ENCODE data around the gene MICU1.
"Not testable (repeated sequence)": the region's sequence is repeated elsewhere in the genome, so short reads cannot be mapped to it uniquely, and the experiment has no call there.

The MICU1 gene

GRCh38 chr10:72490951-72491350, 134.9 kb downstream of the MICU1 start:
- Histone ChIP-seq H3K4me1 (ENCODE audit: insufficient read depth, low read length) (no peaks in the 10 kb centered on the region), H3K27me3 (ENCODE audit: insufficient read depth, low read length) (no peaks in the 10 kb centered on the region), H3K36me3 (ENCODE audit: insufficient read depth, low read depth, low read length) (no peaks in the 10 kb centered on the region), H3K4me3 (ENCODE audit: low read length) (no peak overlapping the region), H3K9ac (ENCODE audit: low read depth, low read length) (no peak overlapping the region), H3K9me3 (ENCODE audit: insufficient read depth, low read depth, low read length) (no peaks in the 10 kb centered on the region), H3K27ac (ENCODE audit: low read length) (no peak overlapping the region)

GRCh38 chr10:72487521-72487920, 138.4 kb downstream of the MICU1 start:
- H3K9me3 ChIP-seq (ENCODE audit: insufficient read depth, low read depth, low read length) = no peaks in the 10 kb centered on the region
- H3K27me3 ChIP-seq (ENCODE audit: insufficient read depth, low read length) = no peaks in the 10 kb centered on the region
- H3K4me3 ChIP-seq (ENCODE audit: low read length) = no peak overlapping the region
- no peaks in the 10 kb centered on the region for H3K36me3 ChIP-seq (ENCODE audit: insufficient read depth, low read depth, low read length)
- H3K9ac ChIP-seq (ENCODE audit: low read depth, low read length) = no peak overlapping the region
- H3K27ac ChIP-seq (ENCODE audit: low read length) = no peak overlapping the region
- no peaks in the 10 kb centered on the region for H3K4me1 ChIP-seq (ENCODE audit: insufficient read depth, low read length)

GRCh38 chr10:72487116-72487515, 138.8 kb downstream of the MICU1 start:
- H3K9me3 ChIP-seq (ENCODE audit: insufficient read depth, low read depth, low read length) = no peaks in the 10 kb centered on the region
- H3K36me3 ChIP-seq (ENCODE audit: insufficient read depth, low read depth, low read length) = no peaks in the 10 kb centered on the region
- H3K4me1 ChIP-seq (ENCODE audit: insufficient read depth, low read length) = no peaks in the 10 kb centered on the region
- H3K27me3 ChIP-seq (ENCODE audit: insufficient read depth, low read length) = no peaks in the 10 kb centered on the region
- no peak overlapping the region for H3K27ac ChIP-seq (ENCODE audit: low read length)
- no peak overlapping the region for H3K9ac ChIP-seq (ENCODE audit: low read depth, low read length)
- no peak overlapping the region for H3K4me3 ChIP-seq (ENCODE audit: low read length)

- Histone ChIP-seq H3K4me3 (ENCODE audit: low read length) (no peak overlapping the region), H3K9ac (ENCODE audit: low read depth, low read length) (no peak overlapping the region), H3K36me3 (ENCODE audit: insufficient read depth, low read depth, low read length) (no peaks in the 10 kb centered on the region), H3K9me3 (ENCODE audit: insufficient read depth, low read depth, low read length) (no peaks in the 10 kb centered on the region), H3K27ac (ENCODE audit: low read length) (no peak overlapping the region), H3K27me3 (ENCODE audit: insufficient read depth, low read length) (no peaks in the 10 kb centered on the region), H3K4me1 (ENCODE audit: insufficient read depth, low read length) (no peaks in the 10 kb centered on the region)
Measured at GRCh38 chr10:72485701-72486100, 140.2 kb downstream of the MICU1 start.

- H3K9me3 ChIP-seq (ENCODE audit: insufficient read depth, low read depth, low read length) = no peaks in the 10 kb centered on the region
- H3K4me1 ChIP-seq (ENCODE audit: insufficient read depth, low read length) = no peaks in the 10 kb centered on the region
- H3K36me3 ChIP-seq (ENCODE audit: insufficient read depth, low read depth, low read length) = no peaks in the 10 kb centered on the region
- H3K4me3 ChIP-seq (ENCODE audit: low read length) = no peak overlapping the region
- no peak overlapping the region for H3K9ac ChIP-seq (ENCODE audit: low read depth, low read length)
- no peak overlapping the region for H3K27ac ChIP-seq (ENCODE audit: low read length)
- no peaks in the 10 kb centered on the region for H3K27me3 ChIP-seq (ENCODE audit: insufficient read depth, low read length)
Measured at GRCh38 chr10:72484521-72484920, 141.4 kb downstream of the MICU1 start.

- Histone ChIP-seq H3K4me3 (ENCODE audit: low read length) (no peak overlapping the region), H3K4me1 (ENCODE audit: insufficient read depth, low read length) (no peaks in the 10 kb centered on the region), H3K27ac (ENCODE audit: low read length) (no peak overlapping the region), H3K9me3 (ENCODE audit: insufficient read depth, low read depth, low read length) (no peaks in the 10 kb centered on the region), H3K27me3 (ENCODE audit: insufficient read depth, low read length) (no peaks in the 10 kb centered on the region), H3K36me3 (ENCODE audit: insufficient read depth, low read depth, low read length) (no peaks in the 10 kb centered on the region), H3K9ac (ENCODE audit: low read depth, low read length) (no peak overlapping the region)
Measured at GRCh38 chr10:72483471-72483870, 142.4 kb downstream of the MICU1 start.

GRCh38 chr10:72480861-72481260, 145.0 kb downstream of the MICU1 start:
- H3K9me3 ChIP-seq (ENCODE audit: insufficient read depth, low read depth, low read length) = no peaks in the 10 kb centered on the region
- H3K36me3 ChIP-seq (ENCODE audit: insufficient read depth, low read depth, low read length) = peaks cover 9% of the 10 kb centered on the region; the same call in 1 of the 2 replicates
- H3K4me3 ChIP-seq (ENCODE audit: low read length) = no peak overlapping the region
- no peak overlapping the region for H3K27ac ChIP-seq (ENCODE audit: low read length)
- no peaks in the 10 kb centered on the region for H3K4me1 ChIP-seq (ENCODE audit: insufficient read depth, low read length)
- no peak overlapping the region for H3K9ac ChIP-seq (ENCODE audit: low read depth, low read length)
- H3K27me3 ChIP-seq (ENCODE audit: insufficient read depth, low read length) = no peaks in the 10 kb centered on the region

- no peak overlapping the region for H3K4me3 ChIP-seq (ENCODE audit: low read length)
- no peak overlapping the region for H3K9ac ChIP-seq (ENCODE audit: low read depth, low read length)
- no peaks in the 10 kb centered on the region for H3K27me3 ChIP-seq (ENCODE audit: insufficient read depth, low read length)
- H3K9me3 ChIP-seq (ENCODE audit: insufficient read depth, low read depth, low read length) = no peaks in the 10 kb centered on the region
- H3K36me3 ChIP-seq (ENCODE audit: insufficient read depth, low read depth, low read length) = peaks cover 17% of the 10 kb centered on the region
- no peak overlapping the region for H3K27ac ChIP-seq (ENCODE audit: low read length)
- no peaks in the 10 kb centered on the region for H3K4me1 ChIP-seq (ENCODE audit: insufficient read depth, low read length)
Measured at GRCh38 chr10:72477463-72477862, 148.4 kb downstream of the MICU1 start.

GRCh38 chr10:72472306-72472705, 153.6 kb downstream of the MICU1 start:
- no peak overlapping the region for H3K27ac ChIP-seq (ENCODE audit: low read length)
- peaks cover 17% of the 10 kb centered on the region for H3K36me3 ChIP-seq (ENCODE audit: insufficient read depth, low read depth, low read length)
- H3K9me3 ChIP-seq (ENCODE audit: insufficient read depth, low read depth, low read length) = no peaks in the 10 kb centered on the region
- no peak overlapping the region for H3K9ac ChIP-seq (ENCODE audit: low read depth, low read length)
- no peaks in the 10 kb centered on the region for H3K4me1 ChIP-seq (ENCODE audit: insufficient read depth, low read length)
- no peak overlapping the region for H3K4me3 ChIP-seq (ENCODE audit: low read length)
- H3K27me3 ChIP-seq (ENCODE audit: insufficient read depth, low read length) = no peaks in the 10 kb centered on the region

- no peaks in the 10 kb centered on the region for H3K4me1 ChIP-seq (ENCODE audit: insufficient read depth, low read length)
- no peak overlapping the region for H3K9ac ChIP-seq (ENCODE audit: low read depth, low read length)
- H3K27me3 ChIP-seq (ENCODE audit: insufficient read depth, low read length) = no peaks in the 10 kb centered on the region
- H3K36me3 ChIP-seq (ENCODE audit: insufficient read depth, low read depth, low read length) = peaks cover 8% of the 10 kb centered on the region; the same call in 1 of the 2 replicates
- H3K4me3 ChIP-seq (ENCODE audit: low read length) = no peak overlapping the region
- no peaks in the 10 kb centered on the region for H3K9me3 ChIP-seq (ENCODE audit: insufficient read depth, low read depth, low read length)
- H3K27ac ChIP-seq (ENCODE audit: low read length) = no peak overlapping the region
Measured at GRCh38 chr10:72470666-72471065, 155.2 kb downstream of the MICU1 start.

GRCh38 chr10:72467064-72467463, 158.8 kb downstream of the MICU1 start:
- H3K4me1 ChIP-seq (ENCODE audit: insufficient read depth, low read length); H3K27ac ChIP-seq (ENCODE audit: low read length); H3K9me3 ChIP-seq (ENCODE audit: insufficient read depth, low read depth, low read length); H3K9ac ChIP-seq (ENCODE audit: low read depth, low read length); H3K4me3 ChIP-seq (ENCODE audit: low read length); H3K27me3 ChIP-seq (ENCODE audit: insufficient read depth, low read length); H3K36me3 ChIP-seq (ENCODE audit: insufficient read depth, low read depth, low read length): not testable (repeated sequence)

GRCh38 chr10:72466018-72466417, 159.9 kb downstream of the MICU1 start:
- H3K4me3 ChIP-seq (ENCODE audit: low read length) = no peak overlapping the region
- no peak overlapping the region for H3K9ac ChIP-seq (ENCODE audit: low read depth, low read length)
- H3K36me3 ChIP-seq (ENCODE audit: insufficient read depth, low read depth, low read length) = no peaks in the 10 kb centered on the region
- no peak overlapping the region for H3K27ac ChIP-seq (ENCODE audit: low read length)
- H3K27me3 ChIP-seq (ENCODE audit: insufficient read depth, low read length) = no peaks in the 10 kb centered on the region
- H3K9me3 ChIP-seq (ENCODE audit: insufficient read depth, low read depth, low read length) = no peaks in the 10 kb centered on the region
- no peaks in the 10 kb centered on the region for H3K4me1 ChIP-seq (ENCODE audit: insufficient read depth, low read length)

GRCh38 chr10:72464438-72464837, 161.4 kb downstream of the MICU1 start:
- H3K9me3 ChIP-seq (ENCODE audit: insufficient read depth, low read depth, low read length) = no peaks in the 10 kb centered on the region
- no peaks in the 10 kb centered on the region for H3K36me3 ChIP-seq (ENCODE audit: insufficient read depth, low read depth, low read length)
- no peak overlapping the region for H3K4me3 ChIP-seq (ENCODE audit: low read length)
- H3K27ac ChIP-seq (ENCODE audit: low read length) = no peak overlapping the region
- no peaks in the 10 kb centered on the region for H3K4me1 ChIP-seq (ENCODE audit: insufficient read depth, low read length)
- H3K9ac ChIP-seq (ENCODE audit: low read depth, low read length) = no peak overlapping the region
- H3K27me3 ChIP-seq (ENCODE audit: insufficient read depth, low read length) = no peaks in the 10 kb centered on the region
